ENCODE results near the gene FGF16. TPM values are rescaled to one million over a fixed set of nuclear protein-coding genes. Genes with fewer than 3 reads are reported as not detected.
A peak's percentile ranks its signal among the peaks of the same experiment; 100 is the strongest.
"Not testable (repeated sequence)": the region's sequence is repeated elsewhere in the genome, so short reads cannot be mapped to it uniquely, and the experiment has no call there.

The FGF16 gene
- total RNA-seq (17.9 and 21.5 TPM in 2 replicates), polyA plus RNA-seq (22.2 and 22.5 TPM in 2 replicates)

GRCh38 chrX:77446908-77447652 lies at the start of gene FGF16:
Gene FGF16 (plus strand): TSS chrX:77447389. CDS start chrX:77447675, 286 bp downstream.
- TF ChIP-seq CTCF (IDR thresholded peaks at IDR 0.05; ENCODE audit: low read depth, low read length) = no peak
- no peaks in the 10 kb centered on the region for H3K4me1 ChIP-seq (ENCODE audit: low read depth)
- peak within 1 kb of the TSS; percentile 40 for H3K4me3 ChIP-seq
- H3K27ac ChIP-seq = peak within 1 kb of the TSS; percentile 80
- no peaks in the 10 kb centered on the region for H3K27me3 ChIP-seq
- H3K36me3 ChIP-seq = no peaks in the 10 kb centered on the region
- H3K9me3 ChIP-seq (ENCODE audit: low read depth) = no peaks in the 10 kb centered on the region
- DNase-seq (ENCODE audit: low read depth in 1 of 2, low spot score in 1 of 2) = peak in 1 of 2 donors; percentile 44

- Histone ChIP-seq H3K9me3 (ENCODE audit: low read depth) (no peaks in the 10 kb centered on the region), H3K36me3 (no peaks in the 10 kb centered on the region), H3K27me3 (no peaks in the 10 kb centered on the region), H3K4me3 (no peak overlapping the region), H3K4me1 (ENCODE audit: low read depth) (no peaks in the 10 kb centered on the region), H3K27ac (no peak overlapping the region)
- no peak for DNase-seq (ENCODE audit: low read depth in 1 of 2, low spot score in 1 of 2)
- TF ChIP-seq CTCF (IDR thresholded peaks at IDR 0.05; ENCODE audit: low read depth, low read length) = no peak
Measured at GRCh38 chrX:77398330-77398954, 48.7 kb upstream of the FGF16 start.

- no peak overlapping the region for H3K27ac ChIP-seq
- H3K27me3 ChIP-seq = no peaks in the 10 kb centered on the region
- H3K36me3 ChIP-seq = no peaks in the 10 kb centered on the region
- TF ChIP-seq CTCF (IDR thresholded peaks at IDR 0.05; ENCODE audit: low read depth, low read length) = no peak
- no peaks in the 10 kb centered on the region for H3K9me3 ChIP-seq (ENCODE audit: low read depth)
- DNase-seq (ENCODE audit: low read depth in 1 of 2, low spot score in 1 of 2) = no peak
- no peaks in the 10 kb centered on the region for H3K4me1 ChIP-seq (ENCODE audit: low read depth)
- no peak overlapping the region for H3K4me3 ChIP-seq
Measured at GRCh38 chrX:77404419-77404818, 42.8 kb upstream of the FGF16 start.

GRCh38 chrX:77407821-77408220 lies 39.4 kb upstream of the FGF16 start:
- not testable (repeated sequence) for H3K36me3 ChIP-seq; H3K27me3 ChIP-seq; H3K4me1 ChIP-seq (ENCODE audit: low read depth); DNase-seq (ENCODE audit: low read depth in 1 of 2, low spot score in 1 of 2); H3K9me3 ChIP-seq (ENCODE audit: low read depth); H3K4me3 ChIP-seq; H3K27ac ChIP-seq

GRCh38 chrX:77412631-77413030 lies 34.6 kb upstream of the FGF16 start:
- Histone ChIP-seq H3K4me3 (no peak overlapping the region), H3K27ac (no peak overlapping the region), H3K9me3 (ENCODE audit: low read depth) (no peaks in the 10 kb centered on the region), H3K4me1 (ENCODE audit: low read depth) (no peaks in the 10 kb centered on the region), H3K27me3 (no peaks in the 10 kb centered on the region), H3K36me3 (no peaks in the 10 kb centered on the region)
- DNase-seq (ENCODE audit: low read depth in 1 of 2, low spot score in 1 of 2) = no peak
- no peak for TF ChIP-seq CTCF (IDR thresholded peaks at IDR 0.05; ENCODE audit: low read depth, low read length)

- Histone ChIP-seq H3K9me3 (ENCODE audit: low read depth) (no peaks in the 10 kb centered on the region), H3K27ac (no peak overlapping the region), H3K36me3 (no peaks in the 10 kb centered on the region), H3K4me1 (ENCODE audit: low read depth) (no peaks in the 10 kb centered on the region), H3K4me3 (no peak overlapping the region), H3K27me3 (no peaks in the 10 kb centered on the region)
- peak in 1 of 2 donors; percentile 24 for DNase-seq (ENCODE audit: low read depth in 1 of 2, low spot score in 1 of 2)
- peak; percentile 20 for TF ChIP-seq CTCF (IDR thresholded peaks at IDR 0.05; ENCODE audit: low read depth, low read length)
Measured at GRCh38 chrX:77415161-77415560, 32.0 kb upstream of the FGF16 start.
